ENCODE data around the gene ZNF573.

Gene ZNF573

GRCh38 chr19:37692956-37693620, 86.3 kb downstream of the ZNF573 start:
- peak; percentile 19 for DNase-seq

- DNase-seq, result peak; percentile 63
Observed at GRCh38 chr19:37691881-37692504, 87.4 kb downstream of the ZNF573 start.

Measured in hematopoietic multipotent progenitor cell treated with erythropoietin and hydrocortisone succinate and interleukin-3 and kit ligand, for 6 days (in vitro differentiated cells).